DMS153 treated with DMSO at 0.1 percent for 48 hours (cell line): Measurements from ENCODE around the gene SEC24D.
"Not testable (repeated sequence)": the region's sequence is repeated elsewhere in the genome, so short reads cannot be mapped to it uniquely, and the experiment has no call there.

Experiments used
- DNase-seq: peaks from one replicate; lab custom pipeline; 2025; ENCODE audit not compliant: unreplicated experiment; lab: John Stamatoyannopoulos, UW

SEC24D gene

GRCh38 chr4:118811832-118812231 lies 24.1 kb downstream of the SEC24D start:
- DNase-seq = no peak

- no peak for DNase-seq
These were observed 24.7 kb downstream of the SEC24D start for GRCh38 chr4:118810991-118811764.

GRCh38 chr4:118807659-118808058 lies 28.3 kb downstream of the SEC24D start:
- no peak for DNase-seq

- DNase-seq = no peak
These were observed 32.7 kb downstream of the SEC24D start for GRCh38 chr4:118803253-118803652.

- no peak for DNase-seq
These were observed 33.9 kb downstream of the SEC24D start for GRCh38 chr4:118801895-118802575.

- no peak for DNase-seq
These were observed 36.5 kb downstream of the SEC24D start for GRCh38 chr4:118799231-118799942.

- DNase-seq = no peak
These were observed 37.3 kb downstream of the SEC24D start for GRCh38 chr4:118798658-118799057.

- no peak for DNase-seq
These were observed 38.3 kb downstream of the SEC24D start for GRCh38 chr4:118797558-118798142.

- DNase-seq = not testable (repeated sequence)
These were observed 44.1 kb downstream of the SEC24D start for GRCh38 chr4:118791690-118792446.

- DNase-seq = peak; percentile 46
These were observed 45.4 kb downstream of the SEC24D start for GRCh38 chr4:118790544-118790943.

- DNase-seq = no peak
These were observed 47.0 kb downstream of the SEC24D start for GRCh38 chr4:118788911-118789310.

- no peak for DNase-seq
These were observed 48.0 kb downstream of the SEC24D start for GRCh38 chr4:118787844-118788380.

GRCh38 chr4:118784776-118785175 lies 51.1 kb downstream of the SEC24D start:
- DNase-seq = no peak

GRCh38 chr4:118783887-118784286 lies 52.0 kb downstream of the SEC24D start:
- no peak for DNase-seq

- DNase-seq = not testable (repeated sequence)
These were observed 53.0 kb downstream of the SEC24D start for GRCh38 chr4:118782886-118783285.

GRCh38 chr4:118777649-118778048 lies 58.3 kb downstream of the SEC24D start:
- DNase-seq = not testable (repeated sequence)

GRCh38 chr4:118776955-118777640 lies 58.8 kb downstream of the SEC24D start:
- not testable (repeated sequence) for DNase-seq

GRCh38 chr4:118776157-118776954 lies 59.6 kb downstream of the SEC24D start:
- DNase-seq = no peak

GRCh38 chr4:118775405-118775804 lies 60.5 kb downstream of the SEC24D start:
- DNase-seq = no peak
